T-helper 2 cell treated with Interferon-gamma antibody and Interleukin-4, amounts not matched to agents 100 ng/mL and 5 ng/mL, for 36 hours (primary cell): Measurements from ENCODE around the gene TM7SF3. TPM values are rescaled to one million over a fixed set of nuclear protein-coding genes. Genes with fewer than 3 reads are reported as not detected.

Experiments used
- intact Hi-C: fragments of 100-400 bp; cut with micrococcal nuclease; formaldehyde crosslinking; loops from one replicate; pipeline ENCODE4 v1.15.1; 2023
- total RNA-seq: library from RNA; stranded (reverse); gene quantifications from 2 replicates; pipeline ENCODE4 v1.2.3, GENCODE V29; 2022

TM7SF3 gene
- total RNA-seq, 1 donor from 2014 or later = 65.4 TPM

- intact Hi-C loops = loop anchor here (1.0 to 10.0 kb wide), 7 partner anchors 128 to 695 kb away; partner anchors contain the start of genes BMAL2 and MRPS35
These were observed 1.5 kb upstream of the TM7SF3 start for GRCh38 chr12:27015730-27016076.

GRCh38 chr12:27014859-27015729 lies 910 bp upstream of the TM7SF3 start:
- intact Hi-C loops = loop anchor here (1.0 to 10.0 kb wide), 14 partner anchors 7 to 918 kb away; partner anchors contain the start of genes BMAL2, FGFR1OP2, ITPR2 and MED21

- intact Hi-C loops = loop anchor here (1.0 to 10.0 kb wide), 12 partner anchors 9 to 916 kb away; partner anchors contain the start of genes BMAL2, FGFR1OP2, ITPR2 and MED21
These were observed 536 bp downstream of the TM7SF3 start for GRCh38 chr12:27013611-27014084.

GRCh38 chr12:27012982-27013255 lies 1.3 kb downstream of the TM7SF3 start:
- intact Hi-C loops = loop anchor here (5.0 to 10.0 kb wide), 3 partner anchors 268 to 916 kb away; no protein-coding TSS in a partner anchor

GRCh38 chr12:27012239-27012981 lies 1.8 kb downstream of the TM7SF3 start:
- intact Hi-C loops = loop anchor here (5.0 to 10.0 kb wide), 3 partner anchors 268 to 915 kb away; no protein-coding TSS in a partner anchor

GRCh38 chr12:27009881-27010301 lies 4.3 kb downstream of the TM7SF3 start:
- intact Hi-C loops = loop anchor here (5.0 to 10.0 kb wide), 3 partner anchors 265 to 913 kb away; no protein-coding TSS in a partner anchor

- intact Hi-C loops = no loop called here
These were observed 6.1 kb downstream of the TM7SF3 start for GRCh38 chr12:27008081-27008480.

- intact Hi-C loops = no loop called here
These were observed 7.3 kb downstream of the TM7SF3 start for GRCh38 chr12:27006797-27007467.

GRCh38 chr12:27005495-27005894 lies 8.7 kb downstream of the TM7SF3 start:
- intact Hi-C loops = no loop called here

- intact Hi-C loops = no loop called here
These were observed 10.5 kb downstream of the TM7SF3 start for GRCh38 chr12:27003421-27004381.

- intact Hi-C loops = no loop called here
These were observed 12.0 kb downstream of the TM7SF3 start for GRCh38 chr12:27002141-27002540.

GRCh38 chr12:27001663-27002062 lies 12.5 kb downstream of the TM7SF3 start:
- intact Hi-C loops = no loop called here

GRCh38 chr12:27000961-27001360 lies 13.2 kb downstream of the TM7SF3 start:
- intact Hi-C loops = no loop called here

- intact Hi-C loops = no loop called here
These were observed 17.2 kb downstream of the TM7SF3 start for GRCh38 chr12:26997003-26997402.

- intact Hi-C loops = no loop called here
These were observed 18.5 kb downstream of the TM7SF3 start for GRCh38 chr12:26995706-26996105.

- intact Hi-C loops = no loop called here
These were observed 20.1 kb downstream of the TM7SF3 start for GRCh38 chr12:26994109-26994508.

GRCh38 chr12:26991826-26992225 lies 22.4 kb downstream of the TM7SF3 start:
- intact Hi-C loops = no loop called here

GRCh38 chr12:26989873-26990272 lies 24.3 kb downstream of the TM7SF3 start:
- intact Hi-C loops = no loop called here

- intact Hi-C loops = no loop called here
These were observed 25.5 kb downstream of the TM7SF3 start for GRCh38 chr12:26988703-26989102.
